ENCODE measurements around the gene IGHMBP2.

DNA sequence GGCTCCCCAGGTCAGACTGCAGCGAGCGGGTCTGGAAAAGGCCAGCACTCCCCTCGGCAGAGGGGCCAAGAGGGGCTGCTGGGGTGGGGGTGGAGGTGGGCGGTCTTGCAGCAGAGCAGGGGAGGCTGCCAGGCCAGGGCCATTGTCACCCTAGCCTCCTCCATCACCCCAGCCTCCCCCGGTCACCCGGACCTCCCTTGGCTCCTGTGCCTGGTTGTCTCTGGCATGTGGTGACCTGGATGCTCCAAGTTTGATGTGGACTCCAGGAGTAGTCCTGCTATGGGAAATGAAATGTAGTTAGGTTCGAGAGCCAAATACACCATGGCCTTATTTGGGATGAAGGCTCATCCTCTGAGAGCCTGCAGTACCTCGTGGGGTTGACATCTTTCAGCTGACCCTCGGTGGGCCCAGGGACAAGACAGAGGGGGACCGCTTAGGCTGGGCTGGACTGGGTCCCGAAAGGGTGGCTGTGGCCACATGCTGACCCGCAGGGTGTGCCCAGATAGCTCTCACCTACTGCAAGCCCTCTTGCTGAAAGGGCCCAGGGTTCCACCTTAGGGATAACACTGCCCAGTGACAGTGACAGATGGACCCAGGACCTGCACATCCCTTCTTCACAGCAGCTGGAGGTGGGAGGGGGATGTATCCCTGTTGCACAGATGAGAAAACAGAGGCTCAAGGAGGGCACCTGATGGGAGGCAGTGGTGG, 53.0 kb downstream of the IGHMBP2 start:
- TF ChIP-seq EZH2phosphoT487 (IDR thresholded peaks at IDR 0.05; ENCODE audit: insufficient read depth, low read depth) (no peak), EZH2 (IDR thresholded peaks at IDR 0.05; ENCODE audit: insufficient read depth, poor library complexity, severe bottlenecking) (no peak)

All from GM23248 (cell line).